SJSA1 (cell line): ENCODE data around the gene SAPCD1. TPM values are rescaled to one million over a fixed set of nuclear protein-coding genes. Genes with fewer than 3 reads are reported as not detected.
"Not testable (repeated sequence)": the region's sequence is repeated elsewhere in the genome, so short reads cannot be mapped to it uniquely, and the experiment has no call there.

Experiments used
- DNase-seq, 2 experiments: peaks; one replicate each; pipeline ENCODE4 v3.0.0-alpha.2; 2015 to 2020; ENCODE audit warnings: low spot score in 2 of 2, low read depth in 1 of 2
- H3K27ac ChIP-seq: fragments of 250-450 bp; sonication (Bioruptor Pico); 2 replicates; pipeline ENCODE4 v1.5.1; 2020; ENCODE audit warnings: mild to moderate bottlenecking, moderate library complexity
- H3K27me3 ChIP-seq: fragments of 250-450 bp; sonication (Bioruptor Pico); replicated peaks from 2 replicates; pipeline ENCODE4 v1.5.1; 2020; ENCODE audit warnings: mild to moderate bottlenecking, moderate library complexity
- H3K36me3 ChIP-seq: fragments of 250-450 bp; sonication (Bioruptor Pico); 2 replicates; pipeline ENCODE4 v1.5.1; 2020; ENCODE audit warnings: mild to moderate bottlenecking
- H3K4me1 ChIP-seq: fragments of 250-450 bp; sonication (Bioruptor Pico); replicated peaks from 2 replicates; pipeline ENCODE4 v1.6.1; 2021; ENCODE audit warnings: mild to moderate bottlenecking
- H3K4me3 ChIP-seq: fragments of 250-450 bp; sonication (Bioruptor Pico); 2 replicates; pipeline ENCODE4 v1.5.1; 2020; ENCODE audit warnings: mild to moderate bottlenecking
- H3K9me3 ChIP-seq: fragments of 250-450 bp; sonication (Bioruptor Pico); replicated peaks from 2 replicates; pipeline ENCODE4 v1.5.1; 2020; ENCODE audit warnings: mild to moderate bottlenecking
- total RNA-seq: library from RNA; depleted of rRNA; stranded (reverse); fragments of >200 nt; shearing (Covaris generic); gene quantifications from 2 replicates; pipeline ENCODE4 v1.2.3, GENCODE V29; 2014; rRNA removed

The SAPCD1 gene
- total RNA-seq, 1 experiment from 2014 or later, result 1.4 TPM

- DNase-seq, result no peak
These were observed 35.1 kb downstream of the SAPCD1 start for GRCh38 chr6:31797588-31797987.

GRCh38 chr6:31799781-31800180 lies 37.3 kb downstream of the SAPCD1 start:
- no peak for DNase-seq
- H3K4me3 ChIP-seq, result no peak overlapping the region
- peaks cover 13% of the 10 kb centered on the region for H3K4me1 ChIP-seq
- peaks cover 25% of the 10 kb centered on the region for H3K36me3 ChIP-seq
- no peak overlapping the region for H3K27ac ChIP-seq
- no peaks in the 10 kb centered on the region for H3K27me3 ChIP-seq
- 0 out of 2 replicates have a peak, but pooled peaks cover 3% of the 10 kb centered on the region for H3K9me3 ChIP-seq

More at GRCh38 chr6:31797588-31797987, 35.1 kb downstream of the SAPCD1 start:
- Histone ChIP-seq H3K36me3 (peaks cover 33% of the 10 kb centered on the region), H3K27ac (no peak overlapping the region), H3K4me1 (peaks cover 26% of the 10 kb centered on the region), H3K9me3 (0 out of 2 replicates have a peak, but pooled peaks cover 3% of the 10 kb centered on the region), H3K27me3 (no peaks in the 10 kb centered on the region), H3K4me3 (no peak overlapping the region)

DNA sequence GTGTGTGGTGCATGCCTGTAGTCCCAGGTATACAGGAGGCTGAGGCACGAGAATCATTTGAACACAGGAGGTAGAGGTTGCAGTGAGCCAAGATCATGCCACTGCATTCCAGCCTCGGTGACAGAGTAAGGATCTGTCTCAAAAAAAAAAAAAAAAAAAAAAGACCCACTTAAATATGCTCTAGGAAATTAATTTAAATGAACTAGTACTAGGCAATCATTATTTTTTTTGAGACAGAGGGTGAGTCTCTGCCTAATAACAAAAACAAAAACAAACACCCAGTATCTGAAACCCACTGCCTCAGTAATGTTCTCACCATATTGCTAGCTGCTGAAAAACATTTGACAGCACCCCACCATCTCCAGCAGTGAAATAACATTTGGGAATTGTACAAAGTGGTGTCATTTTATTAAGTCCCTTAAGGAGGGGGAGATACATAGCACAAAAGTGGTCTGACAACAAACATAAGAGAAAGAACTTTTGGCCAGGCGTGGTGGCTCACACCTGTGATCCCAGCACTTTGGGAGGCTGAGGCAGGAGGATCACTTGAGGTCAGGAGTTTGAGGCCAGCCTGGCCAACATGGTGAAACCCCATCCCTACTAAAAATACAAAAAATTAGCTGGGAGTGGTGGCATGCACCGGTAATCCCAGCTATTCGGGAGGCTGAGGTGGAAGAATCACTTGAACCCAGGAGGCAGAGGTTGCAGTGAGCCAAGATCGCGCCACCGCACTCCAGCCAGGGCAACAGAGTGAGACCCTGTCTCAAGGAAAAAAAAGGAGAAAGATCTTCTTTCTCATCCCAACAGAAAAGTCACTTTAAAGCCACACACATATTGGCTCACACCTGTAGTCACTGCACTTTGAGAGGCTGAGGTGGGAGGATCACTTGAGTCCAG lies 38.8 kb downstream of the SAPCD1 start:
- peaks cover 16% of the 10 kb centered on the region for H3K36me3 ChIP-seq
- H3K27ac ChIP-seq, H3K9me3 ChIP-seq, H3K4me1 ChIP-seq, DNase-seq, H3K4me3 ChIP-seq, H3K27me3 ChIP-seq: not testable (repeated sequence)

GRCh38 chr6:31805939-31806469 lies 43.5 kb downstream of the SAPCD1 start:
- Histone ChIP-seq H3K9me3 (no peaks in the 10 kb centered on the region), H3K27me3 (no peaks in the 10 kb centered on the region), H3K27ac (peak overlapping the region; percentile 41), H3K4me1 (peaks cover 7% of the 10 kb centered on the region; the same call in 1 of the 2 replicates), H3K4me3 (peak overlapping the region; percentile 59), H3K36me3 (peaks cover 13% of the 10 kb centered on the region)
- DNase-seq, result no peak

GRCh38 chr6:31806470-31807272 lies 44.2 kb downstream of the SAPCD1 start, which contains the start of gene LSM2:
TSS of gene LSM2 (minus strand) at chr6:31806966. CDS start at chr6:31806757, 209 bp downstream.
- peak within 1 kb of the TSS; percentile 59 for H3K4me3 ChIP-seq
- peaks cover 8% of the 10 kb centered on the region for H3K36me3 ChIP-seq
- peak; percentile 98 for DNase-seq
- H3K9me3 ChIP-seq, result no peaks in the 10 kb centered on the region
- H3K4me1 ChIP-seq, result peaks cover 7% of the 10 kb centered on the region; the same call in 1 of the 2 replicates
- no peaks in the 10 kb centered on the region for H3K27me3 ChIP-seq
- H3K27ac ChIP-seq, result peak within 1 kb of the TSS; percentile 41

DNA sequence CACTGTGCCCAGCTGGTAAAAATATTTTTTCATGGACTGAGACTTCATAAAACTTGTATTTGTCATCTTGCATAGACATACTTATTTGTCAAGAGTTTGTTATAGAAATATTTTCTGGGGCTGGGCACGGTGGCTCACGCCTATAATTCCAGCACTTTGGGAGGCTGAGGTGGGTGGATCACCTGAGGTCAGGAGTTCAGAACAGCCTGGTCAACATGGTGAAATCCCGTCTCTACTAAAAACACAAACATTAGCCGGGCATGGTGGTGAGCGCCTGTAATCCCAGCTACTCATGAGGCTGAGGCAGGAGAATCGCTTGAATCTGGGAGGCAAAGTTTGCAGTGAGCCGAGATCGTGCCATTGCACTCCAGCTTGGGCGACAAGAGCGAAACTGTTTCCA lies 46.1 kb downstream of the SAPCD1 start:
- not testable (repeated sequence) for H3K4me3 ChIP-seq, H3K4me1 ChIP-seq, DNase-seq, H3K27me3 ChIP-seq, H3K27ac ChIP-seq, H3K9me3 ChIP-seq, H3K36me3 ChIP-seq

DNA sequence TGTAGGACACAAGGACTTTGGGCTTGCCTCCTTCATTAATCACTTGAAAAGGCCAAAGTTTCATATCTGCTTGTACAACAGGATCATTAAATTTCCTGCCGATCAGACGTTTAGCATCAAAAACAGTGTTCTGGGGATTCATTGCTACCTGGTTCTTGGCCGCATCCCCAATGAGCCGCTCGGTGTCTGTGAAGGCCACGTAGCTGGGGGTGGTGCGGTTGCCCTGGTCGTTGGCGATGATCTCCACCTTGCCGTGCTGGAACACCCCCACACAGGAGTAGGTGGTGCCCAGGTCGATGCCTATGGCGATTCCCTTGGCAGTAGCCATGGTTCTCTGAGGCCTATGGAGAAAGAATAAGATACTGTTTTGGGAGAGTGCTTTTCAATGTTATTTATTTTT lies 49.2 kb downstream of the SAPCD1 start:
- Histone ChIP-seq H3K4me3 (no peak overlapping the region), H3K4me1 (peaks cover 16% of the 10 kb centered on the region), H3K27ac (no peak overlapping the region), H3K36me3 (no peaks in the 10 kb centered on the region), H3K27me3 (no peaks in the 10 kb centered on the region), H3K9me3 (no peaks in the 10 kb centered on the region)
- no peak for DNase-seq

- no peaks in the 10 kb centered on the region for H3K27me3 ChIP-seq
- no peak for DNase-seq
- H3K4me3 ChIP-seq, result no peak overlapping the region
- H3K36me3 ChIP-seq, result peaks cover under 1% of the 10 kb centered on the region
- H3K4me1 ChIP-seq, result peaks cover 23% of the 10 kb centered on the region
- H3K27ac ChIP-seq, result no peak overlapping the region
- H3K9me3 ChIP-seq, result no peaks in the 10 kb centered on the region
These were observed 51.0 kb downstream of the SAPCD1 start for GRCh38 chr6:31813465-31813849.

Other genes with a start within 250 kb of the SAPCD1 start
- not detected in 2 replicates for gene MCCD1, start 233.7 kb upstream of the SAPCD1 start, total RNA-seq
- gene DDX39B, start 220.7 kb upstream of the SAPCD1 start, total RNA-seq, result 399 and 467 TPM in 2 replicates
- 0.13 TPM in 1 of 2 replicates, not detected in the other for gene ATP6V1G2, start 216.0 kb upstream of the SAPCD1 start, total RNA-seq
- gene NFKBIL1, start 215.0 kb upstream of the SAPCD1 start, total RNA-seq, result 21.0 and 22.3 TPM in 2 replicates
- gene LTA, start 190.4 kb upstream of the SAPCD1 start, total RNA-seq, result not detected in 2 replicates
- not detected in 2 replicates for gene TNF, start 187.1 kb upstream of the SAPCD1 start, total RNA-seq
- gene LTB, start 180.2 kb upstream of the SAPCD1 start, total RNA-seq, result not detected in 2 replicates
- gene LST1, start 176.4 kb upstream of the SAPCD1 start, total RNA-seq, result not detected in 2 replicates
- gene NCR3, start 169.7 kb upstream of the SAPCD1 start, total RNA-seq, result not detected in 2 replicates
- gene AIF1, start 147.4 kb upstream of the SAPCD1 start, total RNA-seq, result not detected in 2 replicates
- 36.1 and 68.6 TPM in 2 replicates for gene PRRC2A, start 141.9 kb upstream of the SAPCD1 start, total RNA-seq
- 187 and 208 TPM in 2 replicates for gene BAG6, start 110.0 kb upstream of the SAPCD1 start, total RNA-seq
- gene APOM, start 106.8 kb upstream of the SAPCD1 start, total RNA-seq, result 0.75 and 1.1 TPM in 2 replicates
- gene C6orf47, start 101.9 kb upstream of the SAPCD1 start, total RNA-seq, result 21.1 and 23.7 TPM in 2 replicates
- 8.0 and 13.5 TPM in 2 replicates for gene GPANK1, start 97.7 kb upstream of the SAPCD1 start, total RNA-seq
- gene CSNK2B, start 96.6 kb upstream of the SAPCD1 start, total RNA-seq, result 270 and 293 TPM in 2 replicates
- gene LY6G5B, start 92.7 kb upstream of the SAPCD1 start, total RNA-seq, result 0.19 and 1.6 TPM in 2 replicates
- 1.6 TPM in 1 of 2 replicates, not detected in the other for gene LY6G5C, start 81.6 kb upstream of the SAPCD1 start, total RNA-seq
- 37.6 and 47.5 TPM in 2 replicates for gene ABHD16A, start 59.3 kb upstream of the SAPCD1 start, total RNA-seq
- not detected in 2 replicates for gene LY6G6F, start 55.8 kb upstream of the SAPCD1 start, total RNA-seq
- gene LY6G6D, start 47.3 kb upstream of the SAPCD1 start, total RNA-seq, result not detected in 2 replicates
- gene LY6G6C, start 40.9 kb upstream of the SAPCD1 start, total RNA-seq, result not detected in 2 replicates
- gene MPIG6B, start 39.3 kb upstream of the SAPCD1 start, total RNA-seq, result not detected in 2 replicates
- 80.0 and 128 TPM in 2 replicates for gene DDAH2, start 33.4 kb upstream of the SAPCD1 start, total RNA-seq
- 1,071 and 1,205 TPM in 2 replicates for gene CLIC1, start 26.1 kb upstream of the SAPCD1 start, total RNA-seq
- 3.9 and 16.7 TPM in 2 replicates for gene MSH5, start 22.7 kb upstream of the SAPCD1 start, total RNA-seq
- gene VWA7, start 14.7 kb downstream of the SAPCD1 start, total RNA-seq, result not detected in 2 replicates
- 23.1 and 39.5 TPM in 2 replicates for gene VARS1, start 33.1 kb downstream of the SAPCD1 start, total RNA-seq
- 72.6 and 89.4 TPM in 2 replicates for gene LSM2, start 44.3 kb downstream of the SAPCD1 start, total RNA-seq
- 0.78 and 0.87 TPM in 2 replicates for gene HSPA1L, start 52.6 kb downstream of the SAPCD1 start, total RNA-seq
- gene HSPA1A, start 52.9 kb downstream of the SAPCD1 start, total RNA-seq, result 211 and 214 TPM in 2 replicates
- 218 and 257 TPM in 2 replicates for gene HSPA1B, start 65.1 kb downstream of the SAPCD1 start, total RNA-seq
- 38.1 and 38.6 TPM in 2 replicates for gene NEU1, start 100.2 kb downstream of the SAPCD1 start, total RNA-seq
- not detected in 2 replicates for gene SLC44A4, start 116.3 kb downstream of the SAPCD1 start, total RNA-seq
- 33.8 and 40.4 TPM in 2 replicates for gene EHMT2, start 135.0 kb downstream of the SAPCD1 start, total RNA-seq
- 0.53 and 2.0 TPM in 2 replicates for gene ZBTB12, start 139.4 kb downstream of the SAPCD1 start, total RNA-seq
- gene C2, start 165.1 kb downstream of the SAPCD1 start, total RNA-seq, result 0.47 and 0.53 TPM in 2 replicates
- 0.50 and 0.58 TPM in 2 replicates for gene CFB, start 183.4 kb downstream of the SAPCD1 start, total RNA-seq
- 69.4 and 134 TPM in 2 replicates for gene NELFE, start 196.3 kb downstream of the SAPCD1 start, total RNA-seq
- gene SKIC2, start 196.5 kb downstream of the SAPCD1 start, total RNA-seq, result 34.5 and 35.5 TPM in 2 replicates
- 13.1 and 17.4 TPM in 2 replicates for gene DXO, start 209.5 kb downstream of the SAPCD1 start, total RNA-seq
- gene C4A, start 219.4 kb downstream of the SAPCD1 start, total RNA-seq, result 0.47 and 1.4 TPM in 2 replicates